Kidney (tissue), 14 donors: Measurements from ENCODE around the gene LTBP1. TPM values are rescaled to one million over a fixed set of nuclear protein-coding genes. Genes with fewer than 3 reads are reported as not detected.

Experiments used
- DNase-seq, 5 donors: peaks; one replicate each; pipeline ENCODE4 v3.0.0-alpha.2; 2013 to 2020
- FAIRE-seq: peaks from 2 replicates; lab custom pipeline; 2012; peaks lifted over from hg19 to GRCh38; lab: Jason Lieb, UNC
- H3K27ac ChIP-seq, 2 donors: one replicate each; pipeline ENCODE4 v1.7.0; 2013; ENCODE audit warnings: low read depth in 2 of 2, low read length in 2 of 2, inconsistent platforms in 1 of 2
- H3K27me3 ChIP-seq: one replicate; pipeline ENCODE4 v1.7.1; 2013; ENCODE audit warnings: low read length, inconsistent platforms; ENCODE audit not compliant: control insufficient read depth, insufficient read depth
- H3K36me3 ChIP-seq, 3 donors: one replicate each; pipeline versions ENCODE4 v1.7.0 to v1.7.1; 2013; ENCODE audit warnings: low read length in 3 of 3, control low read depth in 1 of 3, inconsistent platforms in 1 of 3; ENCODE audit not compliant: insufficient read depth in 3 of 3, control insufficient read depth in 2 of 3
- H3K4me1 ChIP-seq, 3 donors: one replicate each; pipeline versions ENCODE4 v1.7.0 to v1.7.1; 2013; ENCODE audit warnings: low read length in 3 of 3, inconsistent platforms in 1 of 3, low read depth in 1 of 3; ENCODE audit not compliant: control insufficient read depth in 2 of 3, insufficient read depth in 2 of 3
- H3K4me3 ChIP-seq, 3 donors: one replicate each; pipeline versions ENCODE4 v1.7.0 to v1.8.1; 2013; ENCODE audit warnings: low read length in 3 of 3, control low read depth in 1 of 3, inconsistent platforms in 1 of 3
- H3K9ac ChIP-seq, 3 donors: one replicate each; pipeline versions ENCODE4 v1.7.0 to v1.7.1; 2013; ENCODE audit warnings: low read length in 3 of 3, control low read depth in 1 of 3, inconsistent platforms in 1 of 3
- H3K9me3 ChIP-seq, 3 donors: one replicate each; pipeline versions ENCODE4 v1.7.0 to v1.7.1; 2013; ENCODE audit warnings: low read length in 3 of 3, control low read depth in 1 of 3, inconsistent platforms in 1 of 3; ENCODE audit not compliant: control insufficient read depth in 2 of 3, insufficient read depth in 1 of 3
- intact Hi-C: fragments of 100-400 bp; cut with DNase I; formaldehyde crosslinking; loops from one replicate; pipeline ENCODE4 v1.11.1; 2022
- polyA plus RNA-seq: library from polyadenylated mRNA; stranded (reverse); fragments of 350-450 nt; fragmentation: Illumina TruSeq; extraction: RNeasy Lipid Tissue Mini Kit (QIAGEN cat#74804); gene quantifications from one replicate; pipeline ENCODE4 v1.2.3, GENCODE V29; 2014; ENCODE audit warnings: low read depth, low replicate concordance; ENCODE audit not compliant: insufficient read depth
- total RNA-seq: library from RNA; stranded (reverse); fragmentation: NEBNext Ultra II Directional; extraction: Animal tissue kit (Norgen Biotek cat#: 25700); gene quantifications from one replicate; pipeline ENCODE4 v1.2.1, GENCODE V29; 2021
- TF ChIP-seq, protein P1 (sequence below): IDR thresholded peaks from 3 replicates; pipeline ENCODE4 v1.5.1; 2012; ENCODE audit warnings: mild to moderate bottlenecking, moderate library complexity, borderline replicate concordance; ENCODE audit not compliant: insufficient read depth; ENCODE audit errors: extremely low read depth
- donor health status: control.
- donor health status: control.
- donor health status: control.
- donor health status: control.
- donor health status: control.
- donor health status: DM: yes; HTN: yes; CAD: no.
- donor health status: Normal renal cell carcinoma (clear cell type).

The LTBP1 gene
- total and polyA plus RNA-seq, 2 donors from 2014 or later, result 9.3 to 39.8 TPM

DNA sequence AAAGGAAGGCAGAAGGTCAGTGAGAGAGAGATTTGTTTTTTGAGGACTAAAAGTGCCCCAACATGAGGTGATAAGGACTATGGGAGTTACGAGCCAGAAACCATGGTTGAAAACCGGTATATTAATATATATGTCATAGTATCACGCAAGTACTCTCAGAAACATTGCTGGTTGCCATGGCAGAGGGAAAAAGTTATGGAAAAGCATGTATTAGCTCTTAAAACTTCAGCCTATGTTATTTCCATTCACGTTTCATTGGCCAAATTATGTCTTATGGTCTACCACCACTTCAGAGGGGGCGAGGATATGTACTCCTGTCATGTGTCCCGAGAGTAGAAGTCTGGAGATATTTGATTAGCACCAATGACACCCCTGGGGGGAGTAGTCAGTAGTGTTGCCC is 125.9 kb downstream of the LTBP1 start:
- no peak overlapping the region for H3K4me3 ChIP-seq
- no peaks in the 10 kb centered on the region for H3K36me3 ChIP-seq
- intact Hi-C loops, result no loop called here
- TF ChIP-seq, protein P1, sequence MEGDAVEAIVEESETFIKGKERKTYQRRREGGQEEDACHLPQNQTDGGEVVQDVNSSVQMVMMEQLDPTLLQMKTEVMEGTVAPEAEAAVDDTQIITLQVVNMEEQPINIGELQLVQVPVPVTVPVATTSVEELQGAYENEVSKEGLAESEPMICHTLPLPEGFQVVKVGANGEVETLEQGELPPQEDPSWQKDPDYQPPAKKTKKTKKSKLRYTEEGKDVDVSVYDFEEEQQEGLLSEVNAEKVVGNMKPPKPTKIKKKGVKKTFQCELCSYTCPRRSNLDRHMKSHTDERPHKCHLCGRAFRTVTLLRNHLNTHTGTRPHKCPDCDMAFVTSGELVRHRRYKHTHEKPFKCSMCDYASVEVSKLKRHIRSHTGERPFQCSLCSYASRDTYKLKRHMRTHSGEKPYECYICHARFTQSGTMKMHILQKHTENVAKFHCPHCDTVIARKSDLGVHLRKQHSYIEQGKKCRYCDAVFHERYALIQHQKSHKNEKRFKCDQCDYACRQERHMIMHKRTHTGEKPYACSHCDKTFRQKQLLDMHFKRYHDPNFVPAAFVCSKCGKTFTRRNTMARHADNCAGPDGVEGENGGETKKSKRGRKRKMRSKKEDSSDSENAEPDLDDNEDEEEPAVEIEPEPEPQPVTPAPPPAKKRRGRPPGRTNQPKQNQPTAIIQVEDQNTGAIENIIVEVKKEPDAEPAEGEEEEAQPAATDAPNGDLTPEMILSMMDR, result no peak
- H3K4me1 ChIP-seq, result no peaks in the 10 kb centered on the region
- FAIRE-seq, result no peak
- no peaks in the 10 kb centered on the region for H3K27me3 ChIP-seq
- H3K27ac ChIP-seq, result no peak overlapping the region
- H3K9ac ChIP-seq, result no peak overlapping the region
- no peak for DNase-seq
- H3K9me3 ChIP-seq, result no peaks in the 10 kb centered on the region

DNA sequence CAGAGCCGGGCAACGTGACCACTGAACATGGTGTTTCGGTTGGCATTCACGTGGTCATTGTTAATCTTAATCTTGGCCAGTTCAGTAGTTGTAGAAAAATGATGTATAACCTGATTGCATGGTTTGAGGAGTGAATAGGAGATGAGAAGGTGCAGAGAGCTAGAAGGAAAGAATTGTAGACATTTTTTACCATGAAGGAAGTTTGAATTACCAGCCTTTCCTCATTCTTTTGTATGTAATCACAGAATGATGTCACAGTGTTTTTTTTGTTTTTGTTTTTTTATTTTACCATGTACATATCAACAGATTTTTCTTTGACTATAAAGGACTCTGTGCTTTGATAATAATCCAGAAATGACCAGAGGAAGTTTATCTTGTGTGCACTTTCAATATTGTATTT is 126.3 kb downstream of the LTBP1 start:
- H3K9me3 ChIP-seq, result no peaks in the 10 kb centered on the region
- TF ChIP-seq, protein P1, result no peak
- no peak overlapping the region for H3K27ac ChIP-seq
- no peaks in the 10 kb centered on the region for H3K27me3 ChIP-seq
- no peak for DNase-seq
- H3K9ac ChIP-seq, result no peak overlapping the region
- FAIRE-seq, result no peak
- no peak overlapping the region for H3K4me3 ChIP-seq
- H3K4me1 ChIP-seq, result no peaks in the 10 kb centered on the region
- intact Hi-C loops, result no loop called here
- no peaks in the 10 kb centered on the region for H3K36me3 ChIP-seq

DNA sequence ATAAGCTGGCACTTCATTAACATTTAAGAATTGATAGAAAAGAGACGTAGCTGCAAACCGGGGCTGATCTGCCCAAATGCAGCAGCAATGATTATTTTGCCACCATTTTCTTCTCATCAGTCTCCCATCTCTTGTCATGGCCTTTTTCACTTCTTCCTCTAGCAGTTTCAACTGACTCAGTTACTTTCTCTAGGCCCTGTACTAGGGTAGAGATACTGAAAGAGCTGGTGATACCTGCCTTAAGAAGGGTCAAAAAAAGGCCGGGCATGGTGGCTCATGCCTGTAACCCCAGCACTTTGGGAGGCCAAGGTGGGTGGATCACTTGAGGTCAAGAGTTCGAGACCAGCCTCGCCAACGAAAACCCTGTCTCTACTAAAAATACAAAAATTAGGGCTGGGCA is 127.4 kb downstream of the LTBP1 start:
- DNase-seq (no peak), FAIRE-seq (no peak)
- no peak overlapping the region for H3K27ac ChIP-seq
- no peaks in the 10 kb centered on the region for H3K36me3 ChIP-seq
- H3K4me3 ChIP-seq, result no peak overlapping the region
- TF ChIP-seq, protein P1, result no peak
- H3K4me1 ChIP-seq, result no peaks in the 10 kb centered on the region
- H3K27me3 ChIP-seq, result no peaks in the 10 kb centered on the region
- no peak overlapping the region for H3K9ac ChIP-seq
- H3K9me3 ChIP-seq, result no peaks in the 10 kb centered on the region
- intact Hi-C loops, result no loop called here

GRCh38 chr2:33077311-33077710 is 130.6 kb downstream of the LTBP1 start:
- Histone ChIP-seq H3K4me3 (no peak overlapping the region), H3K4me1 (no peaks in the 10 kb centered on the region), H3K9ac (no peak overlapping the region), H3K27ac (no peak overlapping the region), H3K27me3 (no peaks in the 10 kb centered on the region), H3K9me3 (no peaks in the 10 kb centered on the region), H3K36me3 (no peaks in the 10 kb centered on the region)
- FAIRE-seq (no peak), DNase-seq (peak in 2 of 5 donors; percentile 51 to 67)
- intact Hi-C loops, result no loop called here
- TF ChIP-seq, protein P1, result no peak
